ENCODE measurements around the gene APOBEC3H.

APOBEC3H gene

DNA sequence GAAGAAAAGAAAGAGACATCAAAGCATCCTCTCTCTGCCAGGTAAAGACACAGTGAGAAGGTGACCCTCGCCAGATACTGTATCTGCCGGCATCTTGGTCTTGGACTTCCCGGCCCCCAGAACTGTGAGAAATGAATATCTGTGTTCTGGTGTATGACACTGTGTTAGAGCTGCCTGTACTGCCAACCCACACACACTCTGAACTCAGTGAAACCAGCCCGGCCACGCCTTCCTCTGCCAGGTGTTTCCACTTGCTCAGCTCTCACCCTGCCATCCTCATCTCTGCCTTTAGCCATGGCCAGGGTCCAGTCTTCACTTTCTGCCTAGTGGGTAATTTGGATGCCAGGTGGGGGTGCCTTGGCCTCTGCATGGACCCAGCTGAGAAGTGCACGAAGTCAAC, 31.5 kb downstream of the APOBEC3H start:
- TF ChIP-seq, protein P1, sequence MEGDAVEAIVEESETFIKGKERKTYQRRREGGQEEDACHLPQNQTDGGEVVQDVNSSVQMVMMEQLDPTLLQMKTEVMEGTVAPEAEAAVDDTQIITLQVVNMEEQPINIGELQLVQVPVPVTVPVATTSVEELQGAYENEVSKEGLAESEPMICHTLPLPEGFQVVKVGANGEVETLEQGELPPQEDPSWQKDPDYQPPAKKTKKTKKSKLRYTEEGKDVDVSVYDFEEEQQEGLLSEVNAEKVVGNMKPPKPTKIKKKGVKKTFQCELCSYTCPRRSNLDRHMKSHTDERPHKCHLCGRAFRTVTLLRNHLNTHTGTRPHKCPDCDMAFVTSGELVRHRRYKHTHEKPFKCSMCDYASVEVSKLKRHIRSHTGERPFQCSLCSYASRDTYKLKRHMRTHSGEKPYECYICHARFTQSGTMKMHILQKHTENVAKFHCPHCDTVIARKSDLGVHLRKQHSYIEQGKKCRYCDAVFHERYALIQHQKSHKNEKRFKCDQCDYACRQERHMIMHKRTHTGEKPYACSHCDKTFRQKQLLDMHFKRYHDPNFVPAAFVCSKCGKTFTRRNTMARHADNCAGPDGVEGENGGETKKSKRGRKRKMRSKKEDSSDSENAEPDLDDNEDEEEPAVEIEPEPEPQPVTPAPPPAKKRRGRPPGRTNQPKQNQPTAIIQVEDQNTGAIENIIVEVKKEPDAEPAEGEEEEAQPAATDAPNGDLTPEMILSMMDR (IDR thresholded peaks at IDR 0.05; ENCODE audit: insufficient read depth, low read length, poor library complexity, severe bottlenecking) = no peak
- no peaks in the 10 kb centered on the region for H3K27me3 ChIP-seq (replicated peaks; ENCODE audit: control insufficient read depth, insufficient read depth, low read length)
- H3K36me3 ChIP-seq (ENCODE audit: control insufficient read depth, insufficient read depth, low read length) = no peaks in the 10 kb centered on the region; the same call in 1 of the 2 replicates
- no peak overlapping the region for H3K4me3 ChIP-seq (replicated peaks; ENCODE audit: low read depth, low read length)
- no peak for DNase-seq (ENCODE audit: extremely low read depth, insufficient read length)

DNA sequence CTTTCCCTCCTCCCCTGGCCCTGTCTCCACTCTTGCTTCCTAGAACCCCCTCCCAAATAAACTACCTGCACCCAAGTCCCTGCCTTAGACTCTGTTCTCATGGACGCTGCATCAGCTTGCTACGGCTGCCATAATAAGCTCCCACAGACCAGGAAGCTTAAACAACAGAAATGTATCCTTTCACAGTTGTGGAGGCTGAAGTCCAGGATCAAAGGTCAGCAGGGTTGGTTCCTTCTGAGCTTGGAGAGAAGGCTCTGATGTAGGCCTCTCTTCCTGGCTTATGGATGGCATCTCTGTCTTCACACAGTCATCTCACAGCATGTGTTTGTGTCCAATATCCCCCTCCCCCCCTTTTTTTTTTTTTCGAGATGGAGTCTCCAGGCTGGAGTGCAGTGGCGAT, 32.0 kb downstream of the APOBEC3H start:
- no peak for DNase-seq (ENCODE audit: extremely low read depth, insufficient read length)
- H3K36me3 ChIP-seq (ENCODE audit: control insufficient read depth, insufficient read depth, low read length) = no peaks in the 10 kb centered on the region; the same call in 1 of the 2 replicates

DNA sequence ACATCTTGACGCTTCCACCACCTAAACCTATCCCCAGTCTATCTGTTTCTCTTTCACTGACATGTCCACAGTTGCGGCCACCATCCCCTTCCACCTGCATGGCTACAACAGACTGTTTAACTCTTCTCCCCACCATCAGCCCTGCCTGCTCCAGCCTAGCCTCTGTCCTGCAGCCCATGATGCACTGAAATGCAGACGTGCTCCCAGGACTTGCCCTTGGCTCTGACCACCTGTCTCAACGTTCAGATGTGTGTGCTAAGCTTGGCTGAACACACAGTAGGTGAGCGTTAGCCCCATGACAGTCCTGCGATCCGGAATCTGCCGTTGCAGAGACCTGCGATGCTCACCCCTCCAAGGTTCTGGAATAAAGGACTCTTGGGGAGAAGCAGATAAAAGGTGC, 32.7 kb downstream of the APOBEC3H start:
- Histone ChIP-seq H3K36me3 (ENCODE audit: control insufficient read depth, insufficient read depth, low read length) (no peaks in the 10 kb centered on the region; the same call in 1 of the 2 replicates), H3K4me3 (replicated peaks; ENCODE audit: low read depth, low read length) (no peak overlapping the region), H3K27me3 (replicated peaks; ENCODE audit: control insufficient read depth, insufficient read depth, low read length) (no peaks in the 10 kb centered on the region)
- no peak for DNase-seq (ENCODE audit: extremely low read depth, insufficient read length)
- TF ChIP-seq, protein P1 (IDR thresholded peaks at IDR 0.05; ENCODE audit: insufficient read depth, low read length, poor library complexity, severe bottlenecking) = no peak

More for the DNA sequence above, 32.0 kb downstream of the APOBEC3H start:
- TF ChIP-seq, protein P1 (IDR thresholded peaks at IDR 0.05; ENCODE audit: insufficient read depth, low read length, poor library complexity, severe bottlenecking) = no peak
- H3K4me3 ChIP-seq (replicated peaks; ENCODE audit: low read depth, low read length) = no peak overlapping the region
- no peaks in the 10 kb centered on the region for H3K27me3 ChIP-seq (replicated peaks; ENCODE audit: control insufficient read depth, insufficient read depth, low read length)

DNA sequence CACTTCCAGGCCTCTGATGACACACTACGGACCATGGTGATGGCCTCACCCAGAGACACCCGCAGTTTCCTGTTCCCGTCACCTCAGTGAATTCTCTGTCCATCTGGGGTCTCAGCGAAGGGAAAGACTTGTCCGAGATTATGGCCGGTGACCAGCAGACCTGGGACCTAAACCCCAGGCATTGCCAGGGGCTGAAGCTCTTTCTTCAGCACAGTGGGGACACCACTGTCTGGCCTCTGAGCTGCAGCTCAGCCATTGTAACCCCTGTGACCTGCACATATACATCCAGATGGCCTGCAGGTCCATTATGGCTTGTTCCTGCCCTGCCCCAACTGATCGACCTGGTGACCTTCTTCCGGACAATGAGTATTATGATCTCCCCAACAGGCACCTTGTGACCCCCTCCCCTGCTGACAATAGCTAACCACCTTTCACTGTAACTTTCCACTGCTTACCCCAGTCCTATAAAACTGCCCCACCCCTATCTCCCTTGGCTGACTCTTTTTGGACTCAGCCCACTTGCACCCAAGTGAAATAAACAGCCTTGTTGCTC, 33.2 kb downstream of the APOBEC3H start:
- TF ChIP-seq, protein P1 (IDR thresholded peaks at IDR 0.05; ENCODE audit: insufficient read depth, low read length, poor library complexity, severe bottlenecking) = no peak

DNA sequence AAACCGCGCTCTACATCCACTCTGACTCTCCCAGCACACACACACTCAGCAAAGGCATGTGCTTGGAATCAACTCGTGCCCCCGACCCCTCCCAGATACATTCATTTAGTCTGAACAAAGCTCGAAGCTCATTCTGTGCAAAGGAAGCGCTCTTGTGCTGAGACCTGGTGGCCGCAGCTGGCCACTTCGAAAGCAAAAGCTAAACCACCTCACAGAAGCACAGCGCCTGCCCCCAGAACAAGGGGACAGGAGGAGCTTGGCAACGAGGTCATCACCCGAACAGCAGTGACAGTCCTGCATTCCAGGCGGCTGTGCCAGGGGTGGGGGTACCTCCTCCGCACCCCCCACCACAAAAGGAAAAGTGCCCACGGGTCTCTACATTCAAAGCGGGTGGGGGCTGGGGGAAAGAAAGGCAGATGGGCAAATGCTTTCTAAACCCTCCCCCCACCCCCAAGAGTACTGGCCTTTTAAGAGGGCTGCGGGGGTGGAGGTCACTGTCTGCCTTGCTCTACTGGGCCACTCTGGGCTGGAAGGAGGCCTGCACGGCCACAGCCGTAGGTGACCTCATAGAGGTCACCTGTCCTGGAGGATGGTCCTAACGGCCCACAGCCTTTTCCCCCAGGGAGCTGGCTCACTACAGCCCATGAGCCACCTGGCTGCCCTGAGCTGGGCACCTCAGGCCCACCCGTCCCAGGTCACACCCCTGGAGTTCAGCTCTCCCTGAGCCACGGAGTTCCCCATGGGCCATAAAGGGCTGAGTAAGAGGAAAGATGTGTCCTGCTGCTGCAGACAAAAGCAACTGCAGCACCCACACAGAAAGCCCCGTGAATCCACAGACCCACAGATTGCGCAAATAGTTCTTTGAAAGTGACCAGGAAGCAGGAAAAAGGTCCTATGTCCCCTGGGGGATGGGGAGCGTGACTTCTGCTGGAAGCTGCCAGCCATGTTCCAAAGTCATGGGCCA, 34.1 kb downstream of the APOBEC3H start:
- no peak overlapping the region for H3K4me3 ChIP-seq (replicated peaks; ENCODE audit: low read depth, low read length)
- H3K36me3 ChIP-seq (ENCODE audit: control insufficient read depth, insufficient read depth, low read length) = no peaks in the 10 kb centered on the region; the same call in 1 of the 2 replicates
- TF ChIP-seq, protein P1 (IDR thresholded peaks at IDR 0.05; ENCODE audit: insufficient read depth, low read length, poor library complexity, severe bottlenecking) = no peak
- no peaks in the 10 kb centered on the region for H3K27me3 ChIP-seq (replicated peaks; ENCODE audit: control insufficient read depth, insufficient read depth, low read length)
- no peak for DNase-seq (ENCODE audit: extremely low read depth, insufficient read length)

More for the DNA sequence above, 33.2 kb downstream of the APOBEC3H start:
- H3K27me3 ChIP-seq (replicated peaks; ENCODE audit: control insufficient read depth, insufficient read depth, low read length) = no peaks in the 10 kb centered on the region
- no peak for DNase-seq (ENCODE audit: extremely low read depth, insufficient read length)
- no peak overlapping the region for H3K4me3 ChIP-seq (replicated peaks; ENCODE audit: low read depth, low read length)
- H3K36me3 ChIP-seq (ENCODE audit: control insufficient read depth, insufficient read depth, low read length) = no peaks in the 10 kb centered on the region; the same call in 1 of the 2 replicates
